GM12892 (cell line): ENCODE results near the gene PDCD10.

ENCODE experiments used
- POLR2A ChIP-seq: IDR thresholded peaks from 2 replicates; pipeline ENCODE4 v1.6.1; 2011; ENCODE audit warnings: low read depth, low read length, control low read depth
- TAF1 ChIP-seq: IDR thresholded peaks from 2 replicates; pipeline ENCODE4 v1.6.1; 2011; ENCODE audit warnings: low read depth, mild to moderate bottlenecking, control low read depth, low read length, borderline replicate concordance

GRCh38 chr3:167684388-167684993, 50.2 kb downstream of the PDCD10 start:
- no peak for TF ChIP-seq TAF1
- no peak for TF ChIP-seq POLR2A
